GM12891 (cell line): ENCODE measurements around the gene PCGF3.
A peak's percentile ranks its signal among the peaks of the same experiment; 100 is the strongest.

Experiments used
- PAX5 ChIP-seq: IDR thresholded peaks from 2 replicates; pipeline ENCODE4 v1.6.1; 2011; ENCODE audit warnings: low read length, moderate library complexity, mild to moderate bottlenecking; ENCODE audit not compliant: insufficient read depth, severe bottlenecking
- POLR2A ChIP-seq: IDR thresholded peaks from 2 replicates; pipeline ENCODE4 v1.6.1; 2011; ENCODE audit warnings: low read depth, low read length, control low read depth
- POLR2AphosphoS5 ChIP-seq: IDR thresholded peaks from 2 replicates; pipeline ENCODE4 v1.6.1; 2011; ENCODE audit warnings: low read depth, low read length, control low read depth
- TAF1 ChIP-seq: IDR thresholded peaks from 2 replicates; pipeline ENCODE4 v1.6.1; 2011; ENCODE audit warnings: low read depth, low read length, control low read depth

DNA sequence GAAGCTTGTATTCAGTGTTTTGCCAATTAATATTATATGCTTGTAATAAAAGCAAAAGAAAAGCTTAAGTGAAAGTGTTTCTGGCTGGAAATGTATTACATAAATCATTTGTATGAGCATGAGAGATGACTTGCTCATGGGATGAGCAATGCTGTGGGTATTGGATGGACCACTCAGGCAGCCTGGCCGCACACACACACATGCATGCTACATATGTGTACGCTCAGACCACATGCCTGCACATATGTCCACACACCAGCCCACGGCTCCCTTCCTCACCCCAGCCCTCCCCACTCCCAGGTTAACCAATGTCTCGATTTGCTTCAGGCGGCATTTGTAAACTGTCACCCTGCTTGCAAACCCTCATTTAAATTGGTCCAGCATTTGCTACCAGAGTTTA is 64.4 kb downstream of the PCGF3 start:
- peak; percentile 33; the same call in 1 of the 2 replicates for TF ChIP-seq POLR2A
- TF ChIP-seq POLR2AphosphoS5, result 0 out of 2 replicates have a peak, but pooled peaks have one; percentile 24
- no peak for TF ChIP-seq TAF1
- no peak for TF ChIP-seq PAX5
